Activated CD4-positive, alpha-beta T cell treated with anti-CD3 and anti-CD28 coated beads for 48 hours (primary cell): ENCODE data around the gene GPRIN3.

Experiments used
- DNase-seq: peaks from one replicate; pipeline ENCODE4 v3.0.0-alpha.2; 2020

Gene GPRIN3

DNA sequence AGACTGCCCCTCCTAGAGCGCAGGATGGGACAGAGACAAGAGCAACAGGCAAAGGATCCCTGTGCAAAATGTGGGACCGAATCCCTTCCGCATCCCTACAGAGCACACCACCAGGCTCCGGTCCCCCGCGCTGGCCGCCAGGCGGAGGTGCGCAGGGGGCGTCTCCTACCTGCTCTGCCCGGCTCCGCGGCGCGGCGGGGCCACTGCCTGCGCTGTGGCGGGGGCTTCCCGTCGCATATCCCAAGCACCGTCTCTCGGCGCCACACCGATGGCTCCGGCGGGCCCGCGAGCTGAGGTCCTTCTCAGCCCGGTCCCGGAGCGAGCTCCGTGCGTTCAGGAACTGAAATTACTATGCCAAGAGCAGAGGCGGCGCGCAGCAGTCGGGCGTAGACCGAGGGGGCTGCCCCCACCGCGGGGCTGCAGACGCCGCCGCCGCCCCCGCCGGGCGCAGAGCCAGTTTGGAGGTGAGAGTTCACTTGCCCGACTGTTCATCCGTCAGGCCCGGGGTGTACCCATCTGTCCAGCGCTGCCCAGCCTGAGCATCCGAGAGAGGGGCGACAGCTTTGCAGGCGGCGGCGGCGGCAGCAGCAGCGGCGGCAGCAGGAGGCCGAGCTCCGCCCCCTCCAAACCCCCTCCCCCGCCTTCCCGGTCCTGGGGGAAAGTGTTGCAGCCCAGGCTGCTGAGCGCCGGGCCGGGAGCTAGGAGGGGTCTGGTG is at the start of gene GPRIN3:
Gene GPRIN3, minus strand, starts transcription at position 355 of the 715 bp plus-strand sequence. CDS start 57,690 bp downstream, outside the sequence.
- DNase-seq, result peak; percentile 74

DNA sequence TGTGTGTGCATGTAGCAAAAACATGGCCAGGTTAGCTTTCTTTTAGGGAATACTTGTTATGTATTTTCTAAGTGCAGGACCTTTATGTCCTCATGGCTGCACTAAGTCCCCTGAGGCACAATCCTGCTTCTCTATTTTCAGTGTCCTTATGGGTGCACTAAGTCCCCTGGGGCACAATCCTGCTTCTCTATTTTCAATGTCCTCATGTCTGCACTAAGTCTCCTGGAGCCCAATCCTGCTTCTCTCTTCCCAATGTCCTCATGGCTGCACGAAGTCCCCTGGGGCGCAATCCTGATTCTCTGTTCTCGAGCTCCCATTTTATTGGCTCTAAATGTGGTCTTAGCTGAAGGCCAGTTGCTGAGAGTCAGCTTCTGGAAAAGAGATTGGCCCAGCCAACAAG is 49.7 kb upstream of the GPRIN3 start:
- no peak for DNase-seq

DNA sequence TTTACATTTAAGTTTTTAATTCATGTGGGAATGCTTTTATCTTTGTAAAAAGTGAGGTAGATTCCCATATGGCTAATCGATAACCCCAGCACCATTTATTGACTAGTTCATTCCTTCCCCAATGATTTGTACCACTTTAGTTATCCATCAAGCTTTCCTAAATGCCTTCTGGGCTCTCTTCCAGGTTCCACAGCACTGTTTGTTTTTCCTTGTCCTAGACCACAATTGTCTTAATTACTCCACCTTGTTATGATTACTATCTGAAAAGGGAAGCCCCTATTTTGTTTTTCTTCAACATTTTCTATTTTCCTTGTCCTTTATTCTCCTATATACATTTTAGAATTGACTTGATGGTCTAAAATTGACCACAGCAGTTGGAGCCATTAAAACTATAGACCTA is 48.5 kb upstream of the GPRIN3 start:
- DNase-seq, result no peak

DNA sequence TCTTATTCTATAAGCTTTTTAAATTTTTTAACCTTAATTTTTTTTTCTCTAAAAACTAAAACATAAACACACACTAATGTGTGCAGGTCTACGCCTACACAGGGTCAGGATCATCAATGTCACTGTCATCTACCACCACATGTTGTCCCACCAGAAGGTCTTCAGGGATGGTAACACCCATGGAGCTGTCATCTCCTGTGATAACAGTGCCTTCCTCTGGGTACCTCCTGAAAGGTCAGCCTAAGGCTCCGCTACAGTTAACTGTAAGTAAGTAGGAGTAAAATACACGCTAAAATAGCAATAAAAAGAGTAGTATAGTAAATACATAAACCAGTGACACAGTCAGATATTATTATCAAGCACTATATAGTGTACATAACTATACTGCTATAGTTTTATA is 45.9 kb upstream of the GPRIN3 start:
- no peak for DNase-seq

DNA sequence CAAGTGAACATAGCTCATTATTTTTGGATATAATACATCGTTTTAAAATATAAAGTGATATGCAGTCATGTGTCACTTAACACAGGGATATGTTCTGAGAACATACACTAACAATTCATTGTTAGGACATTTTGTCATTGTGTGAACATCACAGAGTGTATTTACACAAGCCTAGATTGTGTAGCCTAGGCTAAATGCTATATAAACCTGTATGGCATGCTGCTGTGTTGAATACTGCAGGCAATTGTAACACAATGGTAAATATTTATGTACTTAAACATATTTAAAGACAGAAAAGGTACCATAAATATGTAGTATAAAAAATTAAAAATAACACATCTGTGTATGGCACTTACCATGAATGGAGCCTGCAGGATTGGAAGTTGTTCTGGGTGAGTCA is 44.9 kb upstream of the GPRIN3 start:
- DNase-seq, result no peak

DNA sequence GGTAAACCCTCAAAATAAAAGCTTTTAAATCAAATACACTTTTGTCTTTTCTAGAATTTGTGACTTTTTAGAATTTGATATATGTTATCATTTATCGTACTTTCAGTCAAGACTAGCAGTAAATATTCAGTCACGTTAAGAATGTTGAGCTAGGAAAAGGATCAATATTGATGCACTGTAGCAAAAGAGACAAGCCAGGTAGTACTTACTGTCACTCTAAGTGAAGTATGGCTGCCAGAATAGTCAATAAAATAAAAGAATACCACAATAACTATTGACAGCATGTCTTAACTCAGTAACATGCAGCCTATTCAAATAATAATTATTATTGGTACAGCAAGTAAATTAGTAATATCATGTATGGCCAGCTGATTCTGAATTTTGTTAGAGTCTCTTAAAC is 43.6 kb upstream of the GPRIN3 start:
- DNase-seq, result no peak

DNA sequence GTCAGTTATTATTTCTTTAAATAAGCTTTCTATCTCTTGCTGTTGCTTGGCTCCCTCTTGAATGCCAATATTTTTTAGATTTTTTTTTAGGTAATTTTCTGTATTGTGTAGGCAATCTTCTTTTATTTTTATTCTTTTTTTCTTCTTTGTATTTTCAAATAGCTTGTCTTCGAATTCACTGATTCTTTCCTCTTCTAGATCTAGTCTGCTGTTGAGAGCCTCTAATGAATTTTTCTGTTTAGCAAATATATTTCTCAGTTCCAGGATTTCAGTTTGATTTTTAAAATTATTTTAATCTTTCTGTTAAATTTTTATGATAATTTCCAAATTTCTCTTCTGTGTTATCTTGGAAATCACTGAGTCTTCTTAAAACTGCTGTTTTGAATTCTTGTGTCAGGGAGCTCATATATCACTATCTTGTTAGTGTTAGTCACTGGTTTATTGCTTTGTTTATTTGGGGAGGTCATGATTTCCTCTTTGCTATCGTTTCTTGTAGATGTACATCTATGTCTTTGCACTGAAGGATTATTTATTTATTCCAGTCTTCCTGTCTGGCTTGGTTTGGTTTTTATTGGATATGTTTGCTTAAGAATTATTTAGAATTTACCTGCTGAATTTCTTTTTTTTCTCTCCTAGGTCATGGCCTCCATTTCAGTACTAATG is 39.9 kb upstream of the GPRIN3 start:
- DNase-seq, result no peak

DNA sequence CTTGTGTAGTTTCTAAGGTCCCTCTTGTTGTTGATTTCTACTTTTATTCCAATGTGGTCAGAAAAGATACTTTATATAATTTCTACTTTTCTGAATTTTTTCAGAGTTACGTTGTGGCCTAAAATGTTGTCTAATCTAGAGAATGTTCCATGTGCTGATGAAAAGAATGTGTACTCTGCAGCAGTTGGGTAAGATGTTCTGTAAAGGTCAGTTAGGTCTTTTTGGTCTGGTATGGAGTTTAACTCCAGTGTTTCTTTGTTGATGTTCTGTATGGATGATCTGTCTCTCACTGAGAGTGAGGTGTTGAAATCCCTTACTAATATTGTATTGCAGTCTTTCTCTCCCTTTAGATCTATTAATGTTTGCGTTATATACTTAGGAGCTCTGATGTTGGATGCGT is 37.0 kb upstream of the GPRIN3 start:
- DNase-seq, result no peak

DNA sequence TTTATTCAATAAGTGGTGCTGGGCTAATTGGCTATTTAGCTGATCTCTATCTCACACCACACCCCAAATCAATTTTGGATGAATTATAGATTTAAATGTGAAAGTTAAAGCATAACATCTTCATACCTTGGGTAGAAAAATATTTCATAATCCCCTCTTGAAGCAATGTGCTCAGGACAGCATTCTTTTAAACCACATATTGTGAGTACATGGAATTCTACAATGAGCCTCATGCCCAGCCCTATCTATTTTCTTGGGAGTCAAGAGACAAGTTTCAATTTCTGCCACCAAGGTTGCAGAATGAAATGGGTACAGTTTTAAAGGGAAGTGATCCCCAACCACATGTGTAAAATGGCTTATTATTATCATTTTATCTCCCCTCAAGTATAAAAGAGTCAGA is 30.6 kb upstream of the GPRIN3 start:
- DNase-seq, result no peak

DNA sequence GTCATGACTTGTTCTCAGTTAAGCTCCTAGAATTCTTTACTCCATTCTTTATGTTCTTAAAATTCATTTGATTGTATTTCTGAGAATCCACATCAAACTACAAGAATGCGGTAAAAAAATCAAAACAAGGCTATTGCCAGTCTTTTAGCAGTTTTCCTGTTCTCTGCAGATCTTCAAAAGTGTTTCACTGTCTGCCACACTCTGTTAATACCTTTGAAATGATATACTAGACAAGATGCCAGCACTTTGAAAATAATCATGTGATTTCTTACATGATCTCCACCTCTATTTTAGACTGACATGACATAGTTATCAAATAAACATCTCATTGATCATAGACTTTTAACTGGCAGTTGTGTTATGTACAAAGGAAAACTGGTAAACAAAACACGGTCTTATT is 30.1 kb upstream of the GPRIN3 start:
- no peak for DNase-seq

DNA sequence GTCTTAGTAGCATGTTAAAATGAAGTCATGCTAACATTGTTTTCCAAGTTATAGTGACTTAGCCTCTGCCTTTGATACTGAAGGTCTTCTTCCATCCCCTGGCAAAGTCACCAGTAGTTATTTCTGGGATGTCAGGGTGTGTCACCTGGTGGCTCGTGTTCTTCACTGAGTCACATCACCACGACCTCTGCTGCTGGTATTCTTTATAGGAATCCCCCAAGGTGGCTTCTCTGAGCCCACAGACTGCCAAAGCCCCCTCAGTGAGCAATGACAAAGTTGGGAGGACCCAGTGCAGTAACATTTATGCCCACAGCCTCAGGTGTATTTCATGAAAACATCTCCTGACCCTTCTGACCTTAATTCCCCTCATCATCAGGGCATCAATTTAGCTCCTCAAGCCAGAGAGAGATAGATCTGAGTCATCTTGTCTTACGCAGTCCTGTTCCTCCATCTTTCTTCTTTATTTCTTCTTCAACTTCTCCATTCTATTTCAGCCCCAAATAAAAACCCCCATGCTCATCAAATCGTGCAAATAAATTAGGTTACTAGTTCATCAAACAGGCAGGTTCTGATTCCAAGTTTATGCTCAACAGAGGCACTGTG is 29.3 kb upstream of the GPRIN3 start:
- DNase-seq, result peak; percentile 23

DNA sequence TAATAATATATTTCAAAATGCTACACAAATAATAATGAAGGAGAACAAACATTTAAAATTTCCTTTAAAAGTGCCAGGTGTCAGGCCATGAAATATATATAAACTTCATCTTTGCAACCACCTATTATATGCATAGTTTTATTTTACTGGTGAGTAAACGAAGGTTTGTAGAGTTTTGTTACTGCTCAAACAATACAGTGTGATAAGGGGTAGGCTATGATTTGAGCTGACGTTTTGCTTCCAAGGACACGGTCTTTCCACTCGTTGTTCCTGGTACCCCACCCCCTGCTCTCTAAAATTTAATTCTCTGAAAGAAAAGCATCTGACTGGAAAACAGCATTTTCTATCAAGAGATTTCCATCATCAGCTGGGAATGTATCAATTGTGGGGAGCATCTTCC is 27.2 kb upstream of the GPRIN3 start:
- DNase-seq, result no peak

DNA sequence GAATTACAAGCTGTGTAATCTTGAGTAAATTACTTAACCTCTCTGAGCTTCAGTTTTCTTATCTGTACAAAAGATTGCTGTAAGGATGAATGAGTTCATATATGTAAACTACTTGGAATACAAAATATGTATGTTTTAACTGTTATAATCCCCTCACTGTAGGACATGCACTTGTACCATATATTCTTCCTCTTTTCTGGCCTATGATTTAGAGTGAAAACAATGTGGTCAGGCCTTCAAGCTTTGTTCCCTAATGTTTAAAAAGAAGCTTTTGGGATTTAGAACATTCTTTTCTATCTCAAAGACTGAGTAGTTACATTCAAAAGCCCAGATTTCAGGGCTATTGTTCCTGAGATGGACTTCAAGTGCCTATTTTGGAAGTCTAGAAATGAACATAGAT is 26.7 kb upstream of the GPRIN3 start:
- DNase-seq, result no peak

DNA sequence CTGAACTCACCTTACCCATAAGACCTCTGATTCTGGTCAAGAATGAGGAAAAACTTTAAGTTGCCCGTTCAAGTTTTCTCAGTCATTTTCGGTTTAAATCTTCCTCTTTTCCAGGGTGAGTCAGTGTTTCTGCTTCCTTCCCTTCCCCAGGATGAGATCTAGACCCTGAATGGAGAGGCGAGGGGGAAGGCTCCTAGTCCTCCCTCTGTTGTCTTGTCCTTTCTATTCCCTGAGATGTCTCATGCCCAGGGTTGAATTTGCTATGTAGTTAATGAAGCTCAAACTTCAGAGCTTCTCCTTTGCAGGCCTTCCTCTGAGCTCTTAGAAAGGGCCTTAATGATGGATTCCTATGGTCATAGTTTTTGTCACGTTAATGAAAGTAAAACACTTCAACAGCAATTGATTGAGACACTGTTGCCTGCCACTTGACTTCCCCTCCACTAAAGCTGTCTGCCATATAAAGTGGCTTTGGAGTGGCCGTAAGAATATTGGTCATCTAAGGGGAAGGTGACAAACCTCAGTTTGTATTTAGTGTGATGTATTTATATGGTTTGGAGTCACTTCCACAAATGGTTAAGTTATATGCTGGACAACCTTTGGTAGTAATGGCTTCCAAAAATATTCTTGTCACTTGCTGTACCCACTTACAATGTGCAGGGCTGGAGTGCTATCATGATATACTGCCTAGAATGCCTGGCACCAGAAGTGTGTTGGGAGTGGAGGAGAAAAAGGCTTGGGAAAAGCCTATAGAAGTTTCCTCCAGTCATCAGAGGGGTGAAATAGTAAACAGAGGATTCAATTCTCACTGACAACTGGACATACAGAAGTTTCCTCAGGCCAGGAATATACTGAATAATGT is 24.3 kb upstream of the GPRIN3 start:
- DNase-seq, result no peak

DNA sequence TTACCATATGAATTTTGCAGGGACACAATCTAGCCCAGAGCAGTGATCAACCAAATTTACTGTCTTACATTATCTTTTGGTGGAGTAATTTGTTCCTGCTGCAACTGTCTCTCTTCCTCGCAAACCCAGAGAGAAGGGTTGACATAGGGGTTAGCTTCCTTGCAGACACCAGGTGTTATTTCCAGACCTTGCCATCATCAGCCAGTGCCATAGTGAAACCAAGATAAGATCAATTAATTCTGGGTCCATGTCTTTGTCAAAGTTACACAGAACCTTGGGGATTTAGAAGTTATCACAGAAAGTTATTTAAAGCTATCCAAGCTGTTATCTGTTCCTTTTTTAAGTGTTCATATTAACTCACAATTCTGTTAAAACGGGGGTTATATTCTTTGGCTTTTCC is 23.6 kb upstream of the GPRIN3 start:
- DNase-seq, result no peak

DNA sequence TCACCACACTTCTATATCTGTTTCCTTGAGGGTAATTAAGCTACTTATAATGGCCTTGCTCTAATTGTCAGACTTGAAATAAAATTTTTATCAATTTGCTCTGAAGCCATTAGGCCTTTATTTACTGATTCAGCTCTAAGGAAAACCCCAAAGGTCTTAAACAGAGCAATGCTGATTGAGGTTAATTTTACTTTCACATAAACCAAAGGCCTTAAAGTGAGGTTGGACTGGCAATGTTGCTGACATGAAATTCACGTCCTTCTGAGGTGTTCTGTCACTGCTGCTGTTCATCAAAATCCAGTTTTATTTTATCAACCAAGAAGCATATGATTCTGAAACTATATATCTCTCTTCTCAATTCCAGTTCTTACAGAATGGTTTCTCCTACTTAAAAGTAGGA is 21.7 kb upstream of the GPRIN3 start:
- DNase-seq, result no peak

DNA sequence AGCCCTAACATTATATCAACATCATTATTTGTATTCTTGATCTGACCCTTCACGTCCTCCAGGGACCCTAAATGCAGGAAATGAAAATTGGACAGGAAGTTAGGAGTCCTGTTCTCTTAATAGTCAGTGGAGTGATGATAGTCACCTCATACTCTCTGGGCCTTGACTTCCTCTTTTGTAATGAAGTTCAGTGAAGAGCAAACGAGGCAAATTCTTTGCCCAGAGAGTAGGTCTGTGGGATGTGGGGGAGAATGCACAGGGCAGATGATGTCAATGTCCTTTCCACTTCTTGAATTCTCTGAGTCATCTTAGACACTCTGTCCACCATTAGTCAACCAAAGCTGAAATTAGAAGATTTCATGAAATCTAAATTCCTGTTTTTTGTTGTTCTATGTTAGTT is 17.1 kb upstream of the GPRIN3 start:
- DNase-seq, result no peak

DNA sequence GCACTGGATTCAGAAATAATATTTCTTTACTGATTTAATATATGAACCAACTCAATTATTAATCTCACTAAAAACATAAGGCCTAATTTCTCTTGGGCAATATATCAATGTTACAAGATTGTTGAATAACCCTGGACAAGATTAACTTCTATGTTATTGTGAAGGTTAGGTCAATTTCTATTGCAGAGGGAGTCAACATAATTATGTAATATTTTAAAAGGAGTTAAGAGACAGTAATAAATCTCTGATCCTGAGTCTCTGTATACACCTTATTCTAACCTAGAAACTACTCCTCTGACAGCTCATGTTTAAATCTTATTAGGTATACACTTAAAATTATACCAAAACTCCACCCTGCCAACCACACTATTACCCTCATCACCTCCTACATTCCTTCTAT is 15.1 kb upstream of the GPRIN3 start:
- DNase-seq, result no peak

DNA sequence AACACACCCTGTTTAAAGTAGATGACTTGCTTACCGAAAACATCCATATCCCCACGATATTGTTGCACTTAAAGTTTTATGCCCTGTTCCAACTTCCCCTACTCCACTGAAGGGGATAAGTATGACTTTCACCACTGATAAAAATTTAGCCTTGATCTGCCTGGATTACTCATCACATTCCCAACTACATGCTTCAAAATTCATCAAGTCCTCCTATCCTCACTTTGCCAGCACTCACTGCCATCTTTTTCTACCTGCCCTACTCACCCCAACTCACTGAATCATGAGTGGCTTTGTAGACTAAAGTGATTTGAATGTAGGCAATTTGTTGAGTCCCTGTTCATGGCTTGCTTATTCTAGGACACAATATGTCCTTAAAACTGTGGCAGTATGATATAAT is 12.2 kb upstream of the GPRIN3 start:
- DNase-seq, result no peak

DNA sequence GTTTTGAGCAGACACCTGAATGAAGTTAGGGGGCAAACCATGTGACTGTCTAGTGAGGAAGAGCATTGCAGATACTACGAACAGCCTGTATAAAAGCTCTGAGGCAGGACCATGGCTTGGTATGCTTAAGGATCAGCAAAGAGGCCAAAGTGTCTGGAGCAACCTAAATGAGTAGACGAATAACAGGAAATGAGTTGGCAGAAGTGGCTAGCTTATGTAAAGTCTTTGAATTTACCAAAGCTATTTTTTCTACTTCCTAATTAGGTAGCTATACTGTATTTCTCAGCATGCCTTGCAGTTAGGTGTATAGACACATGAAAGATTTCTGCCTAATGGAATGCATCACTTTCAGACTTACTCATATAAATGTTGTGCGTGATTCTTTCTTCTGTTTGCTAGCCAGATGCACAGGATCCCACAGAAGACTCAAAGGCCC is 9.3 kb upstream of the GPRIN3 start:
- no peak for DNase-seq

DNA sequence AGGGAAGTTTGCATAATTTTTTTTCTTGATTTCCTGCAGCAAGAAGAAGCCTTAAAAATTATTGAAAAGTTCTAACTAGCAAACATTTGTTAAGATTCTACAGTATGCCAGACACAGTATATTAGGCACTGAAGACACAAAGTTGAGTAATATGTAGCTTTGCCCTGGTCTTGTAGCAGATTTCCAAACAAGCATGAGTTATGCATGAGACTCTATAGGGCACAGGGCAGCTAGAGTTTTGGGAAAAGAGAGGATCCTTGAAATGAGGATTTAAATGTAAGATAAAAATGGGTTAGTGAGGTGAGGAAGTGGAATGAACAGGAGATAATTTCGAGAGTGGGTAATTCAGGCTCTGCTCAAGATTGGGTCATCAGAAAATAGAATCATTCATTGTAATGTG is 8.6 kb upstream of the GPRIN3 start:
- DNase-seq, result no peak

DNA sequence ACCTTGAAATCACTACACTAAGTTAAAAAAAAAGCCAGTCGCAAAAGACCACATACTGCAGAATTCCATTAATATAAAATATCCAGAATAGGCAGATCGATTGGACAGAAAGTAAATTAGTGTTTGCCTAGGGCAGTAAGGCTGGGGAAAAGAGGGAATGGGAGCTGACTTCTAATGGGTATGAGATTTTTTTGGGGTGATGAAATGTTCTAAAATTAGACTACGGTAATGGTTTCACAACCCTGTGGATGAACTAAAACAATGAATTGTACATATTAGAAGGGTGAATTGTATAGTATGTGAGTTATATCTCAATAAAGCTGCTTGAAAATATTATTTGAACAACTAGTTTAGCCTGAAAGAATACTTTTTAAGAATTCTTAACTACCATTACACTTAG is 6.7 kb upstream of the GPRIN3 start:
- no peak for DNase-seq

DNA sequence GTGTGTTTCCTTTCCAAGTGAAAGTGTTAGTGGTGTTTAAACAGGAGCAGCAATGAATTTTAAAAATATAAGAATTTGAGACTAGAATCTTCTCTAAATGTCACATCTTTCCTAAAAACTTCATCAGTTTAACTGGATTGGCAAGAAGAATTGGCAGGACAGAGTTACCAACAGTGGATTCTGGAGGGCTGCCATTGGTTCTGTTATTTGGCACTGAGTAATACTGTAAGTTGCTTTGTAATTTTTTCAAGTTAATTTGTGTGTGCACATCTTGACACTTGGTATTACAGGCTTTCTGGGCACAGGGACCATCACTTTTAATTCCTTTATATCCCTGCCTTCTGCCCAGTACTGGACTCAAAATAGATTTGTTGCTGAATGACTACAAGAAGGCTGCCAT is 4.5 kb upstream of the GPRIN3 start:
- DNase-seq, result no peak

DNA sequence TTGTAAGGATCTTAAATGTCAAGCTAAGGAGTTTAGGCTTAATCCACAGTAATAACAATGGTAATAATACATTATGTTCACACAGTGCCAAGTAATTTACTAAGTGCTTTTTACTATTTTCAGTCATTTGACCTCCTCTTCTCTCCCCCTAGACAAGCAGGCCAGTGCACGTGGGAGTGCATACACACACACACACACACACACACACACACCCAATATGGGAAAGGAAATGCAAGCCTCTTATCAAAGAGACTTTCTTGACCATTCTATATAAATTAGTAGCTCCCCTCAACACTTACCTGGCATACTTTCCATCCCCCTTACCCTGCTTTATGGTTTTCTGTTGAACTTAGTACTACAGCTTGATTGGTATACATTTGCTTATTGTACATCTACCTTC is 3.8 kb upstream of the GPRIN3 start:
- no peak for DNase-seq
